ENCODE data around the gene SUN1. TPM values are rescaled to one million over a fixed set of nuclear protein-coding genes. Genes with fewer than 3 reads are reported as not detected.

The SUN1 gene
- total and polyA plus RNA-seq, 9 of the 15 experiments (the other 6 are each of a cell fraction or from before 2014, with no cell fraction given), result 36.8 to 132 (median 62.3) TPM

DNA sequence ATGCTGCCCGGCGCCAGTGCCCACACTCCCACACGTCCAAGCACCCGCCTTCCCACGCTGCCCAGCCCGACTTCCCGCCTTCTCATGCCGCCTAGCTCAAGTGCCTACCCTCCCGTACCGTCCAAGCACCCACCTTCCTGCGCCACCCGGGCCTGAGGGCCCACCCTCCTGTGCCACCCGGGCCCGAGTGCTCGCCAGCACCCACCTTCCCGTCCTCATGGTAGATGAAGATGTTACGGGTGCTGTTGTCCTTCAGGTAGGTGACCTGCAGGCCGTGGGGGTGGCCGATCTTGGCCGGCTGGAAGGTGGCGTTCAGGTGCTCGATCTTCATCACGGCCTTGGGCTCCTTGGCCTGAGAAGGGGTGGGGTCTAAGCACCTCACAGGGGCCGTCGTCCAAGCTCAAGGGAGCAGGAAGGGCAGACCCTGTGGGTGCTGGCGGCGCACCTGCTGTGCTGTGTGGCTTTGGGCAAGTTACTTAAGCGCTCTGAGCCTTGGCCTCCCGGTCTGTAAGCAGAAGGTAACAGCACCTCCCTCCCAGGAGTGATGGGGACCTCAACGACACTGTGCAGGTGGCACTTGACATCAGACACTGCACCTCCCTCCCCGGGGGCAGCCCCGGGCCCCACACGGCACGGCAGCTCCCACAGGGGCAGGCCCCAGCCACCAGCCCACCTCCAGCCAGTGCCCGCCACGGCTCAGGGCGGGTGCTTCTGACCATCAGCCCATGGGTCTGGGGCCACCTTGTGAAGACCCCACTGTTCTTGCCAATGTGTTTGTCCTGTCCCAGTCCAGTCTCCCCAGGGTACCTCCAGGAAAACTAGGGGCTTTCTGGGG lies 71.9 kb downstream of the SUN1 start (continued):
- TF ChIP-seq SP2 (IDR thresholded peaks at IDR 0.05; ENCODE audit: extremely low read depth, low read depth, low read length, poor library complexity, severe bottlenecking) (no peak), BCOR (IDR thresholded peaks at IDR 0.05) (peak; percentile 16; the same call in 1 of the 2 replicates), HNRNPL (IDR thresholded peaks at IDR 0.05; ENCODE audit: low read depth, low read length) (0 out of 2 replicates have a peak, but pooled peaks have one; percentile 29), POLR2A (conservative IDR thresholded peaks at IDR 0.05) (no peak), ZNF316 (IDR thresholded peaks at IDR 0.05) (no peak), RFX1 (IDR thresholded peaks at IDR 0.05) (no peak), XRCC3 (IDR thresholded peaks at IDR 0.05) (no peak), ZNF143 (CRISPR knock-in tag; IDR thresholded peaks at IDR 0.05) (0 out of 2 replicates have a peak, but pooled peaks have one; percentile 31), MAFG (tag; conservative IDR thresholded peaks at IDR 0.05) (no peak), LARP7 (IDR thresholded peaks at IDR 0.05) (no peak), U2AF2 (optimal IDR thresholded peaks at IDR 0.05; ENCODE audit: low read depth, low read length) (no peak), TOE1 (IDR thresholded peaks at IDR 0.05; ENCODE audit: borderline replicate concordance) (no peak), TOE1 (CRISPR knock-in tag; IDR thresholded peaks at IDR 0.05; ENCODE audit: borderline replicate concordance, low read depth) (no peak), RAD21 (CRISPR knock-in tag; conservative IDR thresholded peaks at IDR 0.05 in 1 of 2, IDR thresholded peaks at IDR 0.05 in 1 of 2) (no peak), NR2F6 (CRISPR knock-in tag; IDR thresholded peaks at IDR 0.05) (no peak), PCBP1 (IDR thresholded peaks at IDR 0.05; ENCODE audit: low read depth, low read length, poor library complexity, severe bottlenecking) (no peak), ASH1L (IDR thresholded peaks at IDR 0.05; ENCODE audit: borderline replicate concordance, low read depth, partially characterized antibody) (no peak), ZNF436 (CRISPR knock-in tag; IDR thresholded peaks at IDR 0.05) (no peak)
- TF ChIP-seq, protein P1, sequence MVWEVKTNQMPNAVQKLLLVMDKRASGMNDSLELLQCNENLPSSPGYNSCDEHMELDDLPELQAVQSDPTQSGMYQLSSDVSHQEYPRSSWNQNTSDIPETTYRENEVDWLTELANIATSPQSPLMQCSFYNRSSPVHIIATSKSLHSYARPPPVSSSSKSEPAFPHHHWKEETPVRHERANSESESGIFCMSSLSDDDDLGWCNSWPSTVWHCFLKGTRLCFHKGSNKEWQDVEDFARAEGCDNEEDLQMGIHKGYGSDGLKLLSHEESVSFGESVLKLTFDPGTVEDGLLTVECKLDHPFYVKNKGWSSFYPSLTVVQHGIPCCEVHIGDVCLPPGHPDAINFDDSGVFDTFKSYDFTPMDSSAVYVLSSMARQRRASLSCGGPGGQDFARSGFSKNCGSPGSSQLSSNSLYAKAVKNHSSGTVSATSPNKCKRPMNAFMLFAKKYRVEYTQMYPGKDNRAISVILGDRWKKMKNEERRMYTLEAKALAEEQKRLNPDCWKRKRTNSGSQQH (CRISPR knock-in tag; IDR thresholded peaks at IDR 0.05), result no peak
- TF ChIP-seq, protein P2, sequence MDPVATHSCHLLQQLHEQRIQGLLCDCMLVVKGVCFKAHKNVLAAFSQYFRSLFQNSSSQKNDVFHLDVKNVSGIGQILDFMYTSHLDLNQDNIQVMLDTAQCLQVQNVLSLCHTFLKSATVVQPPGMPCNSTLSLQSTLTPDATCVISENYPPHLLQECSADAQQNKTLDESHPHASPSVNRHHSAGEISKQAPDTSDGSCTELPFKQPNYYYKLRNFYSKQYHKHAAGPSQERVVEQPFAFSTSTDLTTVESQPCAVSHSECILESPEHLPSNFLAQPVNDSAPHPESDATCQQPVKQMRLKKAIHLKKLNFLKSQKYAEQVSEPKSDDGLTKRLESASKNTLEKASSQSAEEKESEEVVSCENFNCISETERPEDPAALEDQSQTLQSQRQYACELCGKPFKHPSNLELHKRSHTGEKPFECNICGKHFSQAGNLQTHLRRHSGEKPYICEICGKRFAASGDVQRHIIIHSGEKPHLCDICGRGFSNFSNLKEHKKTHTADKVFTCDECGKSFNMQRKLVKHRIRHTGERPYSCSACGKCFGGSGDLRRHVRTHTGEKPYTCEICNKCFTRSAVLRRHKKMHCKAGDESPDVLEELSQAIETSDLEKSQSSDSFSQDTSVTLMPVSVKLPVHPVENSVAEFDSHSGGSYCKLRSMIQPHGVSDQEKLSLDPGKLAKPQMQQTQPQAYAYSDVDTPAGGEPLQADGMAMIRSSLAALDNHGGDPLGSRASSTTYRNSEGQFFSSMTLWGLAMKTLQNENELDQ (CRISPR knock-in tag; IDR thresholded peaks at IDR 0.05; ENCODE audit: borderline replicate concordance), result no peak
